ENCODE data around the gene DNAH2. TPM values are rescaled to one million over a fixed set of nuclear protein-coding genes. Genes with fewer than 3 reads are reported as not detected.

Gene DNAH2
- total RNA-seq, 1 donor from 2014 or later: 0.04 TPM

DNA sequence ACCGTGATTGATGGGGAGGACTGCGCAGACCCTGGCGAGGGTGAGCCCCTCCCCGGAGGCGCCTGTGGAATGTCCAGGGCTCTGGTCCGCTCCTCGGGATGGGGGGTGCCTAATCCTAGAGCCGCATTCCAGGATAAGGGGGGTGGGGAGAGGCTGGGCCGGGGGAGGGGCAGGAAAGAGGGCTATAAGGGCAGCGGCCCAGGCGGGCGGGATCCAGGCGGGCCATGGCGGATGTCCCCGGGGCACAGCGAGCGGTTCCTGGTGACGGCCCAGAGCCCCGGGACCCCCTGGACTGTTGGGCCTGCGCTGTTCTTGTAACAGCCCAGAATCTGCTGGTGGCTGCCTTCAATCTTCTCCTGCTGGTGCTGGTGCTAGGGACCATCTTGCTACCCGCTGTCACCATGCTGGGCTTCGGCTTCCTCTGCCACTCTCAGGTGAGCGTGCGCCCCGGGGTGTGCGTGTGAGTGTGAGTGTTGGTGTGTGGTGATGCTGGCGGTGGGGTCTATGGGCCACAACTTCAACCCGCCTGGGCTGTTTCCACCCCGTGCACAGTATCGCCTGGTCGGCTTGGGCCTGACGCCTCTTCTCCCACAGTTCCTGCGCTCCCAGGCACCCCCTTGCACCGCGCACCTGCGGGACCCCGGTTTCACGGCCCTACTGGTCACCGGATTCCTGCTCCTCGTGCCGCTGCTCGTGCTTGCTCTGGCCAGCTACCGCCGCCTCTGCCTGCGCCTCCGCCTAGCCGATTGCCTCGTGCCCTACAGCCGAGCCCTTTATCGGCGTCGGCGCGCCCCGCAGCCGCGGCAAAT lies 137.5 kb downstream of the DNAH2 start, which contains the start of gene TMEM88:
Gene TMEM88 (plus strand): TSS at position 216 of the 809 bp plus-strand sequence. CDS start 9 bp downstream, at position 225.
- DNase-seq (ENCODE audit: low read depth): no peak
- TF ChIP-seq, protein P1, sequence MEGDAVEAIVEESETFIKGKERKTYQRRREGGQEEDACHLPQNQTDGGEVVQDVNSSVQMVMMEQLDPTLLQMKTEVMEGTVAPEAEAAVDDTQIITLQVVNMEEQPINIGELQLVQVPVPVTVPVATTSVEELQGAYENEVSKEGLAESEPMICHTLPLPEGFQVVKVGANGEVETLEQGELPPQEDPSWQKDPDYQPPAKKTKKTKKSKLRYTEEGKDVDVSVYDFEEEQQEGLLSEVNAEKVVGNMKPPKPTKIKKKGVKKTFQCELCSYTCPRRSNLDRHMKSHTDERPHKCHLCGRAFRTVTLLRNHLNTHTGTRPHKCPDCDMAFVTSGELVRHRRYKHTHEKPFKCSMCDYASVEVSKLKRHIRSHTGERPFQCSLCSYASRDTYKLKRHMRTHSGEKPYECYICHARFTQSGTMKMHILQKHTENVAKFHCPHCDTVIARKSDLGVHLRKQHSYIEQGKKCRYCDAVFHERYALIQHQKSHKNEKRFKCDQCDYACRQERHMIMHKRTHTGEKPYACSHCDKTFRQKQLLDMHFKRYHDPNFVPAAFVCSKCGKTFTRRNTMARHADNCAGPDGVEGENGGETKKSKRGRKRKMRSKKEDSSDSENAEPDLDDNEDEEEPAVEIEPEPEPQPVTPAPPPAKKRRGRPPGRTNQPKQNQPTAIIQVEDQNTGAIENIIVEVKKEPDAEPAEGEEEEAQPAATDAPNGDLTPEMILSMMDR (IDR thresholded peaks at IDR 0.05; ENCODE audit: insufficient read depth, low read length, poor library complexity, severe bottlenecking): no peak
- Histone ChIP-seq H3K4me3 (ENCODE audit: low read depth, low read length) (no peak within 1 kb of the TSS), H3K36me3 (ENCODE audit: control insufficient read depth, insufficient read depth, low read length) (peaks cover 4% of the 10 kb centered on the region), H3K27me3 (ENCODE audit: control insufficient read depth, insufficient read depth, low read length) (no peaks in the 10 kb centered on the region)

GRCh38 chr17:7855660-7856010 lies 138.1 kb downstream of the DNAH2 start:
- peaks cover 4% of the 10 kb centered on the region for H3K36me3 ChIP-seq (ENCODE audit: control insufficient read depth, insufficient read depth, low read length)
- TF ChIP-seq, protein P1 (IDR thresholded peaks at IDR 0.05; ENCODE audit: insufficient read depth, low read length, poor library complexity, severe bottlenecking): no peak
- H3K4me3 ChIP-seq (ENCODE audit: low read depth, low read length): no peak overlapping the region
- no peak for DNase-seq (ENCODE audit: low read depth)
- no peaks in the 10 kb centered on the region for H3K27me3 ChIP-seq (ENCODE audit: control insufficient read depth, insufficient read depth, low read length)

DNA sequence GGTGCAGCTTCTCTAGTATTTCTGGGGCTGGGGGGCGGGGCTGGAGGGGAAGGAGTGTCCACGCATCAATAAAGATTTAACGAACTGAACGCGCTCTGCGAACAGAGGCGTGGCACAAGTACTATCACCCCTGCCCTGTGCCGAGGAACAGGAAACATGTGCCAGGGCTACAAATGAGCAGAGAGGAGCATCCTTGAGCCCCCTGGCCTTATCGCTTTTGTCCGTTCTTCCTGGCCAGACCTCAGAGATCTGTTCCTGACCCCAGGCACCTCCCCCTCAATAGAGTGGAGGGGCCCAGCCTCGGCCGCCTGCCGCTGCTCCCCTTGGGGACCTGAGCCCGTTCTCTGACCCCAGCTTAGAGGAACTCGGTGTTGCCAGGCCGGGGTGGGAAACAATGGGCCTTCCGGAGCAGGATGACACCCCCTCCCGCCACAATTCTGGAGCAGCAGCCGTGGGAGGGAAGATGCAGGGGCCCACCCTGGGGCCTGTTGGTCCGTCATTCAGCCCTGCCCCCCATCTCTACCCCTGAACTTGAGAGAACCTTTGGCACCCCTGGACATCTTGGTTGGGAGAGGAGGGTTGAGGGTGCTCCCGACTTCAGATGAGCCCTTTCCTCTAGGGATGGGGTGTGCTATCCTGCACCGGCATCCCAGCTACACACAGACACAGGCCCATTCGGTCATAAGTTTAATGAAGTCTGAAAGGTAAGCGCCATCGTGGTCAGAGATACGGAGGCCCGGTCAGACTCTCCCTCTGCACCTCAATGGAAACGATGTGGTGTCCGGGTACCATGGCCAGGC lies 138.7 kb downstream of the DNAH2 start:
- DNase-seq (ENCODE audit: low read depth): no peak
- H3K27me3 ChIP-seq (ENCODE audit: control insufficient read depth, insufficient read depth, low read length): no peaks in the 10 kb centered on the region
- TF ChIP-seq, protein P1 (IDR thresholded peaks at IDR 0.05; ENCODE audit: insufficient read depth, low read length, poor library complexity, severe bottlenecking): no peak
- peaks cover 1% of the 10 kb centered on the region for H3K36me3 ChIP-seq (ENCODE audit: control insufficient read depth, insufficient read depth, low read length)
- peak overlapping the region; percentile 66 for H3K4me3 ChIP-seq (ENCODE audit: low read depth, low read length)

DNA sequence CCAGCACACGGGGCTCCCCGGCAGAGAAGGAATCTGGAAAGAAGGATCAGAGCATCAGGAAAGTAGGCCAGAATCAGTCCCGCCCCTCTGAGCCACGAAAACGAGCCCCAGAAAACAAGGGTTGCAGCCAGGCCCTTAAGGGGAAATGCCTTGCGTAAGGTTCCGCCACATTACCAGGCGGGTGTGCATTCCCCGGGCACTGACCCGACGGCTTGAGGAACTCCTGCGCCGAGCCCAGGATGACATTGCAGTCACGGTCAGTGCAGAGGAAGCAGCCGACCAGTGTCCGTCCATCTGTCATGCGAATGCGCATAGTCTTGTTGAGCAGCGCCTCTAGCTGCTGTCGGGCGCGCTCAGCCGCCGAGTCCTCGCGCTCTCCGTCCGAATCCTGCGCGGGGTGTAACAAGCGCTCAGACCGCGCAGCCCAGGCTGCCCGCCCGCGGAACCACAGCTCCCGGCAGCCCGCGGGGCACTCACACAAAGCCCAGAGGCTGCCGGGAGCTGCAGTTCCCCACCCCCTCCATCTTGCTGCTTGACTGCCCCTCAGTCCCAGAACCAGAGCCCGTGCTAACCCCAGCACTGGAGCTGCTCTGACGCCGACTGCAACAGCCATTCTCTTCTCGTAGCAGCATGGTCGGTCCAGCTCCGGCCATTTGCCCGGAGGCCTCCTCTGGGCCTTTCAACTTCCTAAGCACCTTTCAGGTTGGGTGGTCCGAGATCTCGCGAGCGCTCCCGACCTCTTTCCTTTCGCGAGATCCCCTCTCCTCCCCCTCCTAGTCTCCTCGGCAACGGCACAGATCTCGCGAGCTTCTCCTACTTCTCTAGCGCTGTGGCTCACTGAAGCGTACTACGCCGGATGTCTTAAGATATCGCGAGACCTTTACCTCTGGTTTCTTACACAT lies 139.5 kb downstream of the DNAH2 start, which contains the start of gene NAA38:
Gene NAA38 (minus strand): TSS at position 749 of the 902 bp plus-strand sequence. CDS start 96 bp downstream, at position 653.
- DNase-seq (ENCODE audit: low read depth): peak; percentile 98
- H3K36me3 ChIP-seq (ENCODE audit: control insufficient read depth, insufficient read depth, low read length): peaks cover 1% of the 10 kb centered on the region
- no peaks in the 10 kb centered on the region for H3K27me3 ChIP-seq (ENCODE audit: control insufficient read depth, insufficient read depth, low read length)
- H3K4me3 ChIP-seq (ENCODE audit: low read depth, low read length): peak within 1 kb of the TSS; percentile 66
- TF ChIP-seq, protein P1 (IDR thresholded peaks at IDR 0.05; ENCODE audit: insufficient read depth, low read length, poor library complexity, severe bottlenecking): peak; percentile 44

GRCh38 chr17:7857713-7858521 lies 140.4 kb downstream of the DNAH2 start, which contains the start of gene CYB5D1:
CYB5D1 (plus strand) TSS chr17:7858003; CDS start chr17:7858135, 132 bp downstream.
- Histone ChIP-seq H3K36me3 (ENCODE audit: control insufficient read depth, insufficient read depth, low read length) (no peaks in the 10 kb centered on the region), H3K4me3 (ENCODE audit: low read depth, low read length) (peak within 1 kb of the TSS; percentile 66), H3K27me3 (ENCODE audit: control insufficient read depth, insufficient read depth, low read length) (no peaks in the 10 kb centered on the region)
- TF ChIP-seq, protein P1 (IDR thresholded peaks at IDR 0.05; ENCODE audit: insufficient read depth, low read length, poor library complexity, severe bottlenecking): no peak
- peak; percentile 64 for DNase-seq (ENCODE audit: low read depth)
